Measurements from ENCODE around the gene ADGRA1. TPM values are rescaled to one million over a fixed set of nuclear protein-coding genes. Genes with fewer than 3 reads are reported as not detected.

ADGRA1 gene
- total and polyA plus RNA-seq, 2 donors (not counting 1 experiment from before 2014, with no cell fraction given): not detected

GRCh38 chr10:133060466-133060865, 27.3 kb upstream of the ADGRA1 start:
- H3K27ac ChIP-seq (ENCODE audit: insufficient read depth, low read length): no peak overlapping the region

DNA sequence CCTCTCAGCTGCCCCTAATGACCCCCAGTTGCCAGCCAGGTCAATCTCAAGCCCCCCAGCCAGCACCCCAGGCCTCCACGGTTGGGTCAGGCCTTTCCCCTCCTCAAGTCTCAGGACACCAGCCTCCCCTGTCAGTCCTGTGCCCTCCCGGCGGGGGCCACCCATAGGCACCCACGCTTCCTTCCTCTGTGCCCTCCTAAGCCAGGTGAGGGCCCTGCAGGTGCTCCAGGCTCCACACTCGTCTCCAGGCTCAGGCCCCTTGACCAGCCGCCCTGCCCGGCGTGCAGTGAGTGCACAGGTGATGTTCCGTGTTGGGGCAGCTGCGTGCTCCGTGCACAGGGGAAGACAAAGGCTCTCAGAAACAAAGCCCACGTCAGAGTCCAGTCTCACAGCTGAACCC, 26.8 kb upstream of the ADGRA1 start:
- Histone ChIP-seq H3K36me3 (ENCODE audit: control insufficient read depth, insufficient read depth, low read length) (no peaks in the 10 kb centered on the region), H3K4me3 (replicated peaks in 1 of 4; ENCODE audit: control extremely low read depth in 1 of 4, insufficient read depth in 1 of 4, low read depth in 3 of 4, low read length in 4 of 4) (no peak overlapping the region), H3K79me2 (ENCODE audit: control insufficient read depth, insufficient read depth, low read length) (no peaks in the 10 kb centered on the region), H3K4me2 (ENCODE audit: extremely low read depth, insufficient read depth, low read length) (no peak overlapping the region), H3K9me3 (ENCODE audit: control insufficient read depth, insufficient read depth, low read depth, low read length) (no peaks in the 10 kb centered on the region), H3K27ac (ENCODE audit: insufficient read depth, low read length) (no peak overlapping the region), H2AFZ (ENCODE audit: low read length) (no peak overlapping the region), H3K9ac (ENCODE audit: insufficient read depth, low read length) (no peak overlapping the region), H4K20me1 (ENCODE audit: control insufficient read depth, extremely low read depth, insufficient read depth, low read length) (no peaks in the 10 kb centered on the region), H3K27me3 (ENCODE audit: control insufficient read depth, insufficient read depth, low read length) (no peaks in the 10 kb centered on the region), H3K4me1 (ENCODE audit: control insufficient read depth, extremely low read depth, insufficient read depth, low read length) (no peaks in the 10 kb centered on the region)
- DNase-seq (ENCODE audit: low read depth in 2 of 2): no peak
- TF ChIP-seq CTCF (conservative IDR thresholded peaks at IDR 0.05 in 1 of 2, IDR thresholded peaks at IDR 0.05 in 1 of 2; ENCODE audit: low read depth in 1 of 2, low read length in 2 of 2): no peak
- TF ChIP-seq EZH2 (IDR thresholded peaks at IDR 0.05; ENCODE audit: low read length, missing control alignments): no peak

More at GRCh38 chr10:133060466-133060865, 27.3 kb upstream of the ADGRA1 start:
- no peak overlapping the region for H3K4me2 ChIP-seq (ENCODE audit: extremely low read depth, insufficient read depth, low read length)
- no peaks in the 10 kb centered on the region for H3K27me3 ChIP-seq (ENCODE audit: control insufficient read depth, insufficient read depth, low read length)
- no peak overlapping the region for H3K4me3 ChIP-seq (replicated peaks in 1 of 4; ENCODE audit: control extremely low read depth in 1 of 4, insufficient read depth in 1 of 4, low read depth in 3 of 4, low read length in 4 of 4)
- no peak for DNase-seq (ENCODE audit: low read depth in 2 of 2)
- no peaks in the 10 kb centered on the region for H3K9me3 ChIP-seq (ENCODE audit: control insufficient read depth, insufficient read depth, low read depth, low read length)
- H3K36me3 ChIP-seq (ENCODE audit: control insufficient read depth, insufficient read depth, low read length): no peaks in the 10 kb centered on the region
- no peak overlapping the region for H3K9ac ChIP-seq (ENCODE audit: insufficient read depth, low read length)
- no peaks in the 10 kb centered on the region for H3K4me1 ChIP-seq (ENCODE audit: control insufficient read depth, extremely low read depth, insufficient read depth, low read length)
- H4K20me1 ChIP-seq (ENCODE audit: control insufficient read depth, extremely low read depth, insufficient read depth, low read length): no peaks in the 10 kb centered on the region
- H3K79me2 ChIP-seq (ENCODE audit: control insufficient read depth, insufficient read depth, low read length): no peaks in the 10 kb centered on the region
- no peak overlapping the region for H2AFZ ChIP-seq (ENCODE audit: low read length)
- TF ChIP-seq EZH2 (IDR thresholded peaks at IDR 0.05; ENCODE audit: low read length, missing control alignments) (no peak), CTCF (conservative IDR thresholded peaks at IDR 0.05 in 1 of 2, IDR thresholded peaks at IDR 0.05 in 1 of 2; ENCODE audit: low read depth in 1 of 2, low read length in 2 of 2) (no peak)

GRCh38 chr10:133061296-133062038, 26.3 kb upstream of the ADGRA1 start:
- Histone ChIP-seq H3K9ac (ENCODE audit: insufficient read depth, low read length) (no peak overlapping the region), H3K9me3 (ENCODE audit: control insufficient read depth, insufficient read depth, low read depth, low read length) (no peaks in the 10 kb centered on the region), H3K79me2 (ENCODE audit: control insufficient read depth, insufficient read depth, low read length) (no peaks in the 10 kb centered on the region), H3K4me3 (replicated peaks in 1 of 4; ENCODE audit: control extremely low read depth in 1 of 4, insufficient read depth in 1 of 4, low read depth in 3 of 4, low read length in 4 of 4) (no peak overlapping the region), H3K36me3 (ENCODE audit: control insufficient read depth, insufficient read depth, low read length) (no peaks in the 10 kb centered on the region), H2AFZ (ENCODE audit: low read length) (no peak overlapping the region), H3K27ac (ENCODE audit: insufficient read depth, low read length) (no peak overlapping the region), H3K4me2 (ENCODE audit: extremely low read depth, insufficient read depth, low read length) (no peak overlapping the region), H3K27me3 (ENCODE audit: control insufficient read depth, insufficient read depth, low read length) (no peaks in the 10 kb centered on the region), H4K20me1 (ENCODE audit: control insufficient read depth, extremely low read depth, insufficient read depth, low read length) (no peaks in the 10 kb centered on the region), H3K4me1 (ENCODE audit: control insufficient read depth, extremely low read depth, insufficient read depth, low read length) (no peaks in the 10 kb centered on the region)
- DNase-seq (ENCODE audit: low read depth in 2 of 2): no peak
- TF ChIP-seq EZH2 (IDR thresholded peaks at IDR 0.05; ENCODE audit: low read length, missing control alignments): no peak
- no peak for TF ChIP-seq CTCF (conservative IDR thresholded peaks at IDR 0.05 in 1 of 2, IDR thresholded peaks at IDR 0.05 in 1 of 2; ENCODE audit: low read depth in 1 of 2, low read length in 2 of 2)
